WTC11 (cell line): ENCODE results near the gene ZNF672.

Experiments used
- ATF1 ChIP-seq: sonication (generic); formaldehyde crosslinking; IDR thresholded peaks from 2 replicates; pipeline ENCODE4 v1.8.1; 2023; ENCODE audit warnings: mild to moderate bottlenecking, moderate library complexity, missing genetic modification reagents
- ATF6 ChIP-seq: sonication (generic); formaldehyde crosslinking; IDR thresholded peaks from 2 replicates; pipeline ENCODE4 v1.8.1; 2023; ENCODE audit warnings: mild to moderate bottlenecking, missing genetic modification reagents
- CREB1 ChIP-seq: sonication (generic); formaldehyde crosslinking; IDR thresholded peaks from 2 replicates; pipeline ENCODE4 v1.8.0; 2023; ENCODE audit warnings: mild to moderate bottlenecking, missing genetic modification reagents
- CREM ChIP-seq: sonication (generic); formaldehyde crosslinking; IDR thresholded peaks from 2 replicates; pipeline ENCODE4 v1.8.1; 2022; ENCODE audit warnings: mild to moderate bottlenecking, missing genetic modification reagents, moderate library complexity
- CTCF ChIP-seq: fragments of 200-600 bp; IDR thresholded peaks from 2 replicates; pipeline ENCODE4 v1.8.0; 2022; ENCODE audit warnings: antibody characterized with exemption
- FOXP4 ChIP-seq: sonication (generic); formaldehyde crosslinking; IDR thresholded peaks from 2 replicates; pipeline ENCODE4 v1.8.0; 2022; ENCODE audit warnings: mild to moderate bottlenecking, missing genetic modification reagents
- NR1H2 ChIP-seq: sonication (generic); formaldehyde crosslinking; IDR thresholded peaks from 2 replicates; pipeline ENCODE4 v1.9.0; 2021; ENCODE audit warnings: mild to moderate bottlenecking, moderate library complexity, missing genetic modification reagents
- SP1 ChIP-seq: sonication (generic); formaldehyde crosslinking; conservative IDR thresholded peaks from 2 replicates; pipeline ENCODE4 v1.8.1; 2022; ENCODE audit warnings: missing genetic modification reagents
- TCF7 ChIP-seq: sonication (generic); formaldehyde crosslinking; IDR thresholded peaks from 2 replicates; pipeline ENCODE4 v1.8.0; 2022; ENCODE audit warnings: mild to moderate bottlenecking, low read depth, missing genetic modification reagents, moderate library complexity
- USF2 ChIP-seq: sonication (generic); formaldehyde crosslinking; IDR thresholded peaks from 2 replicates; pipeline ENCODE4 v1.8.1; 2023; ENCODE audit warnings: mild to moderate bottlenecking, missing genetic modification reagents, moderate library complexity
- TF ChIP-seq, protein P1 (sequence below): sonication (generic); formaldehyde crosslinking; IDR thresholded peaks from 2 replicates; pipeline ENCODE4 v1.8.0; 2022; ENCODE audit warnings: missing genetic modification reagents
- TF ChIP-seq, protein P2 (sequence below): sonication (generic); formaldehyde crosslinking; IDR thresholded peaks from 2 replicates; pipeline ENCODE4 v1.8.1; 2023; ENCODE audit warnings: mild to moderate bottlenecking, moderate library complexity, missing genetic modification reagents
- TF ChIP-seq, protein P3 (sequence below): sonication (generic); formaldehyde crosslinking; IDR thresholded peaks from 2 replicates; pipeline ENCODE4 v1.8.1; 2022; ENCODE audit warnings: low read depth, mild to moderate bottlenecking, moderate library complexity, missing genetic modification reagents, borderline replicate concordance

GRCh38 chr1:248857201-248857600 is 19.2 kb downstream of the ZNF672 start:
- TF ChIP-seq CTCF, result no peak
- TF ChIP-seq, protein P1, sequence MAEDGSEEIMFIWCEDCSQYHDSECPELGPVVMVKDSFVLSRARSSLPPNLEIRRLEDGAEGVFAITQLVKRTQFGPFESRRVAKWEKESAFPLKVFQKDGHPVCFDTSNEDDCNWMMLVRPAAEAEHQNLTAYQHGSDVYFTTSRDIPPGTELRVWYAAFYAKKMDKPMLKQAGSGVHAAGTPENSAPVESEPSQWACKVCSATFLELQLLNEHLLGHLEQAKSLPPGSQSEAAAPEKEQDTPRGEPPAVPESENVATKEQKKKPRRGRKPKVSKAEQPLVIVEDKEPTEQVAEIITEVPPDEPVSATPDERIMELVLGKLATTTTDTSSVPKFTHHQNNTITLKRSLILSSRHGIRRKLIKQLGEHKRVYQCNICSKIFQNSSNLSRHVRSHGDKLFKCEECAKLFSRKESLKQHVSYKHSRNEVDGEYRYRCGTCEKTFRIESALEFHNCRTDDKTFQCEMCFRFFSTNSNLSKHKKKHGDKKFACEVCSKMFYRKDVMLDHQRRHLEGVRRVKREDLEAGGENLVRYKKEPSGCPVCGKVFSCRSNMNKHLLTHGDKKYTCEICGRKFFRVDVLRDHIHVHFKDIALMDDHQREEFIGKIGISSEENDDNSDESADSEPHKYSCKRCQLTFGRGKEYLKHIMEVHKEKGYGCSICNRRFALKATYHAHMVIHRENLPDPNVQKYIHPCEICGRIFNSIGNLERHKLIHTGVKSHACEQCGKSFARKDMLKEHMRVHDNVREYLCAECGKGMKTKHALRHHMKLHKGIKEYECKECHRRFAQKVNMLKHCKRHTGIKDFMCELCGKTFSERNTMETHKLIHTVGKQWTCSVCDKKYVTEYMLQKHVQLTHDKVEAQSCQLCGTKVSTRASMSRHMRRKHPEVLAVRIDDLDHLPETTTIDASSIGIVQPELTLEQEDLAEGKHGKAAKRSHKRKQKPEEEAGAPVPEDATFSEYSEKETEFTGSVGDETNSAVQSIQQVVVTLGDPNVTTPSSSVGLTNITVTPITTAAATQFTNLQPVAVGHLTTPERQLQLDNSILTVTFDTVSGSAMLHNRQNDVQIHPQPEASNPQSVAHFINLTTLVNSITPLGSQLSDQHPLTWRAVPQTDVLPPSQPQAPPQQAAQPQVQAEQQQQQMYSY (CRISPR knock-in tag), result no peak
- no peak for TF ChIP-seq NR1H2 (CRISPR knock-in tag)
- no peak for TF ChIP-seq USF2 (CRISPR knock-in tag)
- no peak for TF ChIP-seq ATF1 (CRISPR knock-in tag)
- TF ChIP-seq CREB1 (CRISPR knock-in tag), result no peak
- no peak for TF ChIP-seq SP1 (CRISPR knock-in tag)
- no peak for TF ChIP-seq TCF7 (CRISPR knock-in tag)
- no peak for TF ChIP-seq FOXP4 (CRISPR knock-in tag)
- TF ChIP-seq, protein P2, sequence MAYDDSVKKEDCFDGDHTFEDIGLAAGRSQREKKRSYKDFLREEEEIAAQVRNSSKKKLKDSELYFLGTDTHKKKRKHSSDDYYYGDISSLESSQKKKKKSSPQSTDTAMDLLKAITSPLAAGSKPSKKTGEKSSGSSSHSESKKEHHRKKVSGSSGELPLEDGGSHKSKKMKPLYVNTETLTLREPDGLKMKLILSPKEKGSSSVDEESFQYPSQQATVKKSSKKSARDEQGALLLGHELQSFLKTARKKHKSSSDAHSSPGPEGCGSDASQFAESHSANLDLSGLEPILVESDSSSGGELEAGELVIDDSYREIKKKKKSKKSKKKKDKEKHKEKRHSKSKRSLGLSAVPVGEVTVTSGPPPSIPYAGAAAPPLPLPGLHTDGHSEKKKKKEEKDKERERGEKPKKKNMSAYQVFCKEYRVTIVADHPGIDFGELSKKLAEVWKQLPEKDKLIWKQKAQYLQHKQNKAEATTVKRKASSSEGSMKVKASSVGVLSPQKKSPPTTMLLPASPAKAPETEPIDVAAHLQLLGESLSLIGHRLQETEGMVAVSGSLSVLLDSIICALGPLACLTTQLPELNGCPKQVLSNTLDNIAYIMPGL (CRISPR knock-in tag), result no peak
- TF ChIP-seq, protein P3, sequence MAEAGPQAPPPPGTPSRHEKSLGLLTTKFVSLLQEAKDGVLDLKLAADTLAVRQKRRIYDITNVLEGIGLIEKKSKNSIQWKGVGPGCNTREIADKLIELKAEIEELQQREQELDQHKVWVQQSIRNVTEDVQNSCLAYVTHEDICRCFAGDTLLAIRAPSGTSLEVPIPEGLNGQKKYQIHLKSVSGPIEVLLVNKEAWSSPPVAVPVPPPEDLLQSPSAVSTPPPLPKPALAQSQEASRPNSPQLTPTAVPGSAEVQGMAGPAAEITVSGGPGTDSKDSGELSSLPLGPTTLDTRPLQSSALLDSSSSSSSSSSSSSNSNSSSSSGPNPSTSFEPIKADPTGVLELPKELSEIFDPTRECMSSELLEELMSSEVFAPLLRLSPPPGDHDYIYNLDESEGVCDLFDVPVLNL (CRISPR knock-in tag), result no peak
- TF ChIP-seq ATF6 (CRISPR knock-in tag), result no peak
- no peak for TF ChIP-seq CREM (CRISPR knock-in tag)
